H1 (cell line): ENCODE measurements around the gene BCAR3. TPM values are rescaled to one million over a fixed set of nuclear protein-coding genes. Genes with fewer than 3 reads are reported as not detected.

Experiments used
- CBX8 ChIP-seq: fragments of 300-800, 300-1000 bp; sonication (generic); IDR thresholded peaks from 2 replicates; pipeline ENCODE4 v1.7.1; 2016; ENCODE audit warnings: low read depth, low read length, borderline replicate concordance
- EP300 ChIP-seq, 2 experiments: IDR thresholded peaks; 1 replicate in 1 of 2; 2 replicates in 1 of 2; pipeline ENCODE4 v1.6.1; 2011 to 2012; ENCODE audit warnings: low read depth in 2 of 2, low read length in 2 of 2, mild to moderate bottlenecking in 2 of 2, borderline replicate concordance in 1 of 2, inconsistent platforms in 1 of 2, moderate library complexity in 1 of 2
- TEAD4 ChIP-seq: IDR thresholded peaks from 2 replicates; pipeline ENCODE4 v1.6.1; 2012; ENCODE audit warnings: low read depth, low read length, inconsistent platforms, mixed read lengths
- polyA plus RNA-seq, 7 experiments: library from polyadenylated mRNA; depleted of rRNA in 3 of 7; stranded (reverse) in 5 of 7; unstranded in 2 of 7; fragments of >200 nt in 5 of 7; fragments of 200-250 nt in 2 of 7; gene quantifications; 1 replicate in 5 of 7; 2 replicates in 1 of 7; 4 replicates in 1 of 7; pipeline versions ENCODE4 v1.2.1 to v1.2.3, GENCODE V29; 2011 to 2013; ENCODE audit warnings: missing spikeins in 2 of 7, mixed read lengths in 2 of 7
- total RNA-seq: library from RNA; stranded (reverse); fragmentation: NEBNext Ultra II Directional; extraction: Animal tissue kit (Norgen Biotek cat#: 25700); gene quantifications from 2 replicates; pipeline ENCODE4 v1.2.1, GENCODE V29; 2021
- TF ChIP-seq, protein P1 (sequence below): fragments of 300-600 bp; sonication (generic); IDR thresholded peaks from 2 replicates; pipeline ENCODE4 v1.7.1; 2012; ENCODE audit warnings: low read length, moderate library complexity, mild to moderate bottlenecking, inconsistent platforms; ENCODE audit not compliant: insufficient replicate concordance
- TF ChIP-seq, protein P2 (sequence below): IDR thresholded peaks from 2 replicates; pipeline ENCODE4 v1.6.1; 2012; ENCODE audit warnings: inconsistent platforms
- TF ChIP-seq, protein P3 (sequence below): IDR thresholded peaks from 2 replicates; pipeline ENCODE4 v1.6.1; 2012; ENCODE audit warnings: inconsistent platforms

The BCAR3 gene
- total and polyA plus RNA-seq, 2 of the 8 experiments (the other 6 are each of a cell fraction or from before 2014, with no cell fraction given) = 5.6 to 9.2 TPM

DNA sequence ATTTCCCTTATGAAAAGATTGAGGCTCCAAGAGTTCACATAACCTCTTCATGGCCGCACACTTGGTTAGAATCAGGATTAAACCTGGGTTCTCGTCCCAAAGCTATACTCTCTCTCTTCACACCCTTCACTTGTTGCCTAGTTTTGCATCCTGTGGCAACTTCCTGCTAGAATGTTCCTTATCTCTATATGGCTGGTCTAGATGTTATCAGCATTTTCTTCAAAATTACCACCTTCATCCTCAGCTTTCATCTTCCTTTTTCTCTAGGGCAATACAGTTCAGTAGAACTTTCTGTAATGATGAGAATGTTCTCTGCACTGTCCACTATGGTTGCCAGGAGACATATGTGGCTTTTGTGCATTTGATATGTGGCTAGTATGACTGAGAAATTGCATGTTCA is 31.1 kb upstream of the BCAR3 start (continued):
- TF ChIP-seq, protein P1, sequence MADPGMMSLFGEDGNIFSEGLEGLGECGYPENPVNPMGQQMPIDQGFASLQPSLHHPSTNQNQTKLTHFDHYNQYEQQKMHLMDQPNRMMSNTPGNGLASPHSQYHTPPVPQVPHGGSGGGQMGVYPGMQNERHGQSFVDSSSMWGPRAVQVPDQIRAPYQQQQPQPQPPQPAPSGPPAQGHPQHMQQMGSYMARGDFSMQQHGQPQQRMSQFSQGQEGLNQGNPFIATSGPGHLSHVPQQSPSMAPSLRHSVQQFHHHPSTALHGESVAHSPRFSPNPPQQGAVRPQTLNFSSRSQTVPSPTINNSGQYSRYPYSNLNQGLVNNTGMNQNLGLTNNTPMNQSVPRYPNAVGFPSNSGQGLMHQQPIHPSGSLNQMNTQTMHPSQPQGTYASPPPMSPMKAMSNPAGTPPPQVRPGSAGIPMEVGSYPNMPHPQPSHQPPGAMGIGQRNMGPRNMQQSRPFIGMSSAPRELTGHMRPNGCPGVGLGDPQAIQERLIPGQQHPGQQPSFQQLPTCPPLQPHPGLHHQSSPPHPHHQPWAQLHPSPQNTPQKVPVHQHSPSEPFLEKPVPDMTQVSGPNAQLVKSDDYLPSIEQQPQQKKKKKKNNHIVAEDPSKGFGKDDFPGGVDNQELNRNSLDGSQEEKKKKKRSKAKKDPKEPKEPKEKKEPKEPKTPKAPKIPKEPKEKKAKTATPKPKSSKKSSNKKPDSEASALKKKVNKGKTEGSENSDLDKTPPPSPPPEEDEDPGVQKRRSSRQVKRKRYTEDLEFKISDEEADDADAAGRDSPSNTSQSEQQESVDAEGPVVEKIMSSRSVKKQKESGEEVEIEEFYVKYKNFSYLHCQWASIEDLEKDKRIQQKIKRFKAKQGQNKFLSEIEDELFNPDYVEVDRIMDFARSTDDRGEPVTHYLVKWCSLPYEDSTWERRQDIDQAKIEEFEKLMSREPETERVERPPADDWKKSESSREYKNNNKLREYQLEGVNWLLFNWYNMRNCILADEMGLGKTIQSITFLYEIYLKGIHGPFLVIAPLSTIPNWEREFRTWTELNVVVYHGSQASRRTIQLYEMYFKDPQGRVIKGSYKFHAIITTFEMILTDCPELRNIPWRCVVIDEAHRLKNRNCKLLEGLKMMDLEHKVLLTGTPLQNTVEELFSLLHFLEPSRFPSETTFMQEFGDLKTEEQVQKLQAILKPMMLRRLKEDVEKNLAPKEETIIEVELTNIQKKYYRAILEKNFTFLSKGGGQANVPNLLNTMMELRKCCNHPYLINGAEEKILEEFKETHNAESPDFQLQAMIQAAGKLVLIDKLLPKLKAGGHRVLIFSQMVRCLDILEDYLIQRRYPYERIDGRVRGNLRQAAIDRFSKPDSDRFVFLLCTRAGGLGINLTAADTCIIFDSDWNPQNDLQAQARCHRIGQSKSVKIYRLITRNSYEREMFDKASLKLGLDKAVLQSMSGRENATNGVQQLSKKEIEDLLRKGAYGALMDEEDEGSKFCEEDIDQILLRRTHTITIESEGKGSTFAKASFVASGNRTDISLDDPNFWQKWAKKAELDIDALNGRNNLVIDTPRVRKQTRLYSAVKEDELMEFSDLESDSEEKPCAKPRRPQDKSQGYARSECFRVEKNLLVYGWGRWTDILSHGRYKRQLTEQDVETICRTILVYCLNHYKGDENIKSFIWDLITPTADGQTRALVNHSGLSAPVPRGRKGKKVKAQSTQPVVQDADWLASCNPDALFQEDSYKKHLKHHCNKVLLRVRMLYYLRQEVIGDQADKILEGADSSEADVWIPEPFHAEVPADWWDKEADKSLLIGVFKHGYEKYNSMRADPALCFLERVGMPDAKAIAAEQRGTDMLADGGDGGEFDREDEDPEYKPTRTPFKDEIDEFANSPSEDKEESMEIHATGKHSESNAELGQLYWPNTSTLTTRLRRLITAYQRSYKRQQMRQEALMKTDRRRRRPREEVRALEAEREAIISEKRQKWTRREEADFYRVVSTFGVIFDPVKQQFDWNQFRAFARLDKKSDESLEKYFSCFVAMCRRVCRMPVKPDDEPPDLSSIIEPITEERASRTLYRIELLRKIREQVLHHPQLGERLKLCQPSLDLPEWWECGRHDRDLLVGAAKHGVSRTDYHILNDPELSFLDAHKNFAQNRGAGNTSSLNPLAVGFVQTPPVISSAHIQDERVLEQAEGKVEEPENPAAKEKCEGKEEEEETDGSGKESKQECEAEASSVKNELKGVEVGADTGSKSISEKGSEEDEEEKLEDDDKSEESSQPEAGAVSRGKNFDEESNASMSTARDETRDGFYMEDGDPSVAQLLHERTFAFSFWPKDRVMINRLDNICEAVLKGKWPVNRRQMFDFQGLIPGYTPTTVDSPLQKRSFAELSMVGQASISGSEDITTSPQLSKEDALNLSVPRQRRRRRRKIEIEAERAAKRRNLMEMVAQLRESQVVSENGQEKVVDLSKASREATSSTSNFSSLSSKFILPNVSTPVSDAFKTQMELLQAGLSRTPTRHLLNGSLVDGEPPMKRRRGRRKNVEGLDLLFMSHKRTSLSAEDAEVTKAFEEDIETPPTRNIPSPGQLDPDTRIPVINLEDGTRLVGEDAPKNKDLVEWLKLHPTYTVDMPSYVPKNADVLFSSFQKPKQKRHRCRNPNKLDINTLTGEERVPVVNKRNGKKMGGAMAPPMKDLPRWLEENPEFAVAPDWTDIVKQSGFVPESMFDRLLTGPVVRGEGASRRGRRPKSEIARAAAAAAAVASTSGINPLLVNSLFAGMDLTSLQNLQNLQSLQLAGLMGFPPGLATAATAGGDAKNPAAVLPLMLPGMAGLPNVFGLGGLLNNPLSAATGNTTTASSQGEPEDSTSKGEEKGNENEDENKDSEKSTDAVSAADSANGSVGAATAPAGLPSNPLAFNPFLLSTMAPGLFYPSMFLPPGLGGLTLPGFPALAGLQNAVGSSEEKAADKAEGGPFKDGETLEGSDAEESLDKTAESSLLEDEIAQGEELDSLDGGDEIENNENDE = no peak
- TF ChIP-seq, protein P2, sequence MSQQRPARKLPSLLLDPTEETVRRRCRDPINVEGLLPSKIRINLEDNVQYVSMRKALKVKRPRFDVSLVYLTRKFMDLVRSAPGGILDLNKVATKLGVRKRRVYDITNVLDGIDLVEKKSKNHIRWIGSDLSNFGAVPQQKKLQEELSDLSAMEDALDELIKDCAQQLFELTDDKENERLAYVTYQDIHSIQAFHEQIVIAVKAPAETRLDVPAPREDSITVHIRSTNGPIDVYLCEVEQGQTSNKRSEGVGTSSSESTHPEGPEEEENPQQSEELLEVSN = no peak
- TF ChIP-seq TEAD4 (no peak), CBX8 (no peak), EP300 (IDR thresholded peaks at IDR 0.05; ENCODE audit: borderline replicate concordance in 1 of 2, low read depth in 2 of 2, low read length in 2 of 2) (no peak)
- TF ChIP-seq, protein P3, sequence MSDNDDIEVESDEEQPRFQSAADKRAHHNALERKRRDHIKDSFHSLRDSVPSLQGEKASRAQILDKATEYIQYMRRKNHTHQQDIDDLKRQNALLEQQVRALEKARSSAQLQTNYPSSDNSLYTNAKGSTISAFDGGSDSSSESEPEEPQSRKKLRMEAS = no peak
